Measurements from ENCODE around the gene TTLL5. TPM values are rescaled to one million over a fixed set of nuclear protein-coding genes. Genes with fewer than 3 reads are reported as not detected.

TTLL5 gene
- total RNA-seq = 12.2 and 13.9 TPM in 2 replicates
- polyA plus RNA-seq (2012) = 10.8 TPM

- DNase-seq (ENCODE audit: low read depth) = peak; percentile 96
These were observed at the start of gene TTLL5, which contains the start of gene ERG28 for GRCh38 chr14:75660630-75661498. Gene TTLL5 (plus strand): TSS chr14:75661246. CDS start chr14:75663150, 1,904 bp downstream. Gene ERG28 (minus strand): TSS chr14:75660876. CDS start chr14:75657502, 3,374 bp downstream.

- no peak for DNase-seq (ENCODE audit: low read depth)
These were observed 48.9 kb upstream of the TTLL5 start for GRCh38 chr14:75612157-75612556.

GRCh38 chr14:75614179-75614578 is 46.9 kb upstream of the TTLL5 start:
- no peak for DNase-seq (ENCODE audit: low read depth)

- no peak for DNase-seq (ENCODE audit: low read depth)
These were observed 45.8 kb upstream of the TTLL5 start for GRCh38 chr14:75615200-75615599.

GRCh38 chr14:75619548-75619947 is 41.5 kb upstream of the TTLL5 start:
- DNase-seq (ENCODE audit: low read depth) = no peak

- no peak for DNase-seq (ENCODE audit: low read depth)
These were observed 36.0 kb upstream of the TTLL5 start for GRCh38 chr14:75625034-75625433.

GRCh38 chr14:75626396-75626795 is 34.6 kb upstream of the TTLL5 start:
- no peak for DNase-seq (ENCODE audit: low read depth)

- no peak for DNase-seq (ENCODE audit: low read depth)
These were observed 34.2 kb upstream of the TTLL5 start for GRCh38 chr14:75626863-75627262.

- DNase-seq (ENCODE audit: low read depth) = no peak
These were observed 33.6 kb upstream of the TTLL5 start for GRCh38 chr14:75627406-75627805.

- DNase-seq (ENCODE audit: low read depth) = peak; percentile 69
These were observed 32.2 kb upstream of the TTLL5 start for GRCh38 chr14:75628816-75629215.

GRCh38 chr14:75630695-75631452 is 30.2 kb upstream of the TTLL5 start:
- DNase-seq (ENCODE audit: low read depth) = no peak

- DNase-seq (ENCODE audit: low read depth) = peak; percentile 82
These were observed 29.6 kb upstream of the TTLL5 start for GRCh38 chr14:75631453-75631831.

- no peak for DNase-seq (ENCODE audit: low read depth)
These were observed 26.2 kb upstream of the TTLL5 start for GRCh38 chr14:75634848-75635247.

- peak; percentile 97 for DNase-seq (ENCODE audit: low read depth)
These were observed 24.9 kb upstream of the TTLL5 start for GRCh38 chr14:75636100-75636692.

GRCh38 chr14:75640876-75641275 is 20.2 kb upstream of the TTLL5 start:
- no peak for DNase-seq (ENCODE audit: low read depth)

- no peak for DNase-seq (ENCODE audit: low read depth)
These were observed 17.1 kb upstream of the TTLL5 start for GRCh38 chr14:75643985-75644384.

- DNase-seq (ENCODE audit: low read depth) = peak; percentile 99
These were observed 16.0 kb upstream of the TTLL5 start for GRCh38 chr14:75645056-75645455.

GRCh38 chr14:75646762-75647161 is 14.3 kb upstream of the TTLL5 start:
- no peak for DNase-seq (ENCODE audit: low read depth)

- peak; percentile 59 for DNase-seq (ENCODE audit: low read depth)
These were observed 13.4 kb upstream of the TTLL5 start for GRCh38 chr14:75647640-75648039.

- peak; percentile 96 for DNase-seq (ENCODE audit: low read depth)
These were observed 12.8 kb upstream of the TTLL5 start for GRCh38 chr14:75648066-75648838.

- no peak for DNase-seq (ENCODE audit: low read depth)
These were observed 11.7 kb upstream of the TTLL5 start for GRCh38 chr14:75649337-75649736.
